ENCODE measurements around the gene HSF2BP. TPM values are rescaled to one million over a fixed set of nuclear protein-coding genes. Genes with fewer than 3 reads are reported as not detected.
A peak's percentile ranks its signal among the peaks of the same experiment; 100 is the strongest.

Gene HSF2BP
- total RNA-seq, 3 donors from 2014 or later = 0.32 to 0.48 (median 0.47) TPM

GRCh38 chr21:43639470-43640353, 19.6 kb downstream of the HSF2BP start:
- ATAC-seq (peak; percentile 58), DNase-seq (no peak)
- intact Hi-C loops (cut with DNase I, micrococcal nuclease) = no loop called here
- TF ChIP-seq CTCF (IDR thresholded peaks at IDR 0.05) = no peak
- Histone ChIP-seq H3K4me3 (no peak overlapping the region), H3K4me1 (ENCODE audit: low read depth) (peaks cover under 1% of the 10 kb centered on the region), H3K9me3 (no peaks in the 10 kb centered on the region), H3K36me3 (ENCODE audit: low read depth) (no peaks in the 10 kb centered on the region)

GRCh38 chr21:43637530-43638158, 21.6 kb downstream of the HSF2BP start:
- TF ChIP-seq CTCF (IDR thresholded peaks at IDR 0.05) = no peak
- H3K4me3 ChIP-seq = no peak overlapping the region
- ATAC-seq (no peak), DNase-seq (no peak)
- H3K36me3 ChIP-seq (ENCODE audit: low read depth) = no peaks in the 10 kb centered on the region
- intact Hi-C loops (cut with DNase I, micrococcal nuclease) = no loop called here
- H3K4me1 ChIP-seq (ENCODE audit: low read depth) = no peaks in the 10 kb centered on the region
- H3K9me3 ChIP-seq = no peaks in the 10 kb centered on the region

- DNase-seq (no peak), ATAC-seq (no peak)
- intact Hi-C loops (cut with DNase I, micrococcal nuclease) = no loop called here
- Histone ChIP-seq H3K36me3 (ENCODE audit: low read depth) (no peaks in the 10 kb centered on the region), H3K9me3 (no peaks in the 10 kb centered on the region), H3K4me3 (no peak overlapping the region), H3K4me1 (ENCODE audit: low read depth) (no peaks in the 10 kb centered on the region)
- no peak for TF ChIP-seq CTCF (IDR thresholded peaks at IDR 0.05)
These were observed 23.9 kb downstream of the HSF2BP start for GRCh38 chr21:43635436-43635835.

- TF ChIP-seq CTCF (IDR thresholded peaks at IDR 0.05) = no peak
- no peak overlapping the region for H3K4me3 ChIP-seq
- H3K4me1 ChIP-seq (ENCODE audit: low read depth) = no peaks in the 10 kb centered on the region
- H3K9me3 ChIP-seq = no peaks in the 10 kb centered on the region
- DNase-seq (no peak), ATAC-seq (no peak)
- intact Hi-C loops (cut with DNase I, micrococcal nuclease) = no loop called here
- H3K36me3 ChIP-seq (ENCODE audit: low read depth) = no peaks in the 10 kb centered on the region
These were observed 24.7 kb downstream of the HSF2BP start for GRCh38 chr21:43634618-43635017.

- intact Hi-C loops (cut with DNase I, micrococcal nuclease) = no loop called here
- DNase-seq (no peak), ATAC-seq (no peak)
- peaks cover 5% of the 10 kb centered on the region for H3K9me3 ChIP-seq
- no peaks in the 10 kb centered on the region for H3K36me3 ChIP-seq (ENCODE audit: low read depth)
- H3K4me1 ChIP-seq (ENCODE audit: low read depth) = no peaks in the 10 kb centered on the region
- no peak for TF ChIP-seq CTCF (IDR thresholded peaks at IDR 0.05)
- no peak overlapping the region for H3K4me3 ChIP-seq
These were observed 26.8 kb downstream of the HSF2BP start for GRCh38 chr21:43632373-43632905.
